Colonic mucosa (tissue), 4 donors: Measurements from ENCODE around the gene MTCP1. TPM values are rescaled to one million over a fixed set of nuclear protein-coding genes. Genes with fewer than 3 reads are reported as not detected.

Source experiments
- DNase-seq: peaks from one replicate; pipeline ENCODE4 v3.0.0-alpha.2; 2020
- H3K27ac ChIP-seq: fragments of 200-600 bp; one replicate; pipeline ENCODE4 v1.8.0; 2021
- H3K27me3 ChIP-seq: fragments of 200-600 bp; one replicate; pipeline ENCODE4 v1.8.0; 2021
- H3K36me3 ChIP-seq: fragments of 200-600 bp; one replicate; pipeline ENCODE4 v1.8.0; 2021
- H3K4me1 ChIP-seq: fragments of 200-600 bp; one replicate; pipeline ENCODE4 v1.8.0; 2021; ENCODE audit warnings: mild to moderate bottlenecking
- H3K4me3 ChIP-seq: fragments of 200-600 bp; one replicate; pipeline ENCODE4 v1.8.0; 2021
- H3K9ac ChIP-seq, 2 donors: one replicate each; pipeline ENCODE4 v1.7.0; 2013; ENCODE audit warnings: control low read depth in 2 of 2, low read depth in 2 of 2, low read length in 2 of 2
- H3K9me3 ChIP-seq: fragments of 200-600 bp; one replicate; pipeline ENCODE4 v1.8.0; 2021
- intact Hi-C: fragments of 100-400 bp; cut with DNase I; formaldehyde crosslinking; loops from one replicate; pipeline ENCODE4 v1.14.1; 2022
- total RNA-seq, 2 donors: library from RNA; stranded (reverse); fragmentation: NEBNext Ultra II Directional in 1 of 2; extraction: Animal tissue kit (Norgen Biotek cat#: 25700) in 1 of 2; gene quantifications; one replicate each; pipeline ENCODE4 v1.2.1, GENCODE V29; 2021
- TF ChIP-seq, protein P1 (sequence below): fragments of 200-600 bp; IDR thresholded peaks from one replicate; pipeline ENCODE4 v1.8.0; 2022; ENCODE audit warnings: antibody characterized with exemption, mild to moderate bottlenecking
- donor health status: healthy.
- donor health status: DM: no; HTN: no; CAD: no.
- donor health status: DM: no; HTN: no; CAD: no.

Gene MTCP1
- total RNA-seq, 2 donors from 2014 or later: 12.2 to 15.3 TPM

DNA sequence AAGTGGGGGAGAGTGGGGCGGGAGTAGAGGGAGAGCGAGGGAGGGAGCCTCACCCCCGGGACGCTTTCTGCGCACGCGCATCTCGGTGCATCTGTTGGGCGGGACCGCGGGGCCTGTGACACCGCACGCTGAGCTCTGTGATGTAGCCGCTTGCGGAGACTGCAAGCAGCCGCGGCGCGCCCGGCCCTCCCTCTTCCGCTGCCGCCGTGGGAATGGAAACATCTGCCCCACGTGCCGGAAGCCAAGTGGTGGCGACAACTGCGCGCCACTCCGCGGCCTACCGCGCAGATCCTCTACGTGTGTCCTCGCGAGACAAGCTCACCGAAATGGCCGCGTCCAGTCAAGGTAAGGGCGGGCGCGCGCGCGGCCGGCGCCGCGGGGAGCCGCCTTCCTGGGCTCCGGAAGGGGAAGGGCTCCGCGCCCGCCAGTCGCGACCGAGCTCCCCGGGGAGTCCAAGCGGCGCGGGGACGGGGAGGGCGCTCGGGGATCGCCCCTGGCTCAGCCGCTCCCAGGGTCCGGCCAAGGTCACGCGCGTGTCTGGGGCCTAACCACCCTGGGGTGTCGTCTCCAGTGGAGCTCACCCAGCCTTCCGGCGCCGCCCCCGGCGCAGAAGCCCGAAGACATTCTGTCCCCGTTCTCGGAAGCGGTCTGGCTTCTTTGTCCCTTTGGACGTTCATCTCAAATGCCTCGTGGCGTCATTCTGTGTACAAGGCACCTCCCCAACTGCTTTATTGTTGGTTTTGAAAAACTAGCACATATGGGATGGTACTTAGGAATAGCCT is 44.0 kb downstream of the MTCP1 start, which contains the start of gene FUNDC2:
TSS of gene FUNDC2 (plus strand) at position 118 of the 782 bp plus-strand sequence. CDS start at position 213, 95 bp downstream.
- Histone ChIP-seq H3K4me3 (peak within 1 kb of the TSS; percentile 43), H3K36me3 (no peaks in the 10 kb centered on the region), H3K27me3 (no peaks in the 10 kb centered on the region), H3K9me3 (no peaks in the 10 kb centered on the region), H3K27ac (peak within 1 kb of the TSS; percentile 96), H3K4me1 (peaks cover 4% of the 10 kb centered on the region), H3K9ac (peak within 1 kb of the TSS; percentile 65 to 83)
- intact Hi-C loops: no loop called here
- TF ChIP-seq, protein P1, sequence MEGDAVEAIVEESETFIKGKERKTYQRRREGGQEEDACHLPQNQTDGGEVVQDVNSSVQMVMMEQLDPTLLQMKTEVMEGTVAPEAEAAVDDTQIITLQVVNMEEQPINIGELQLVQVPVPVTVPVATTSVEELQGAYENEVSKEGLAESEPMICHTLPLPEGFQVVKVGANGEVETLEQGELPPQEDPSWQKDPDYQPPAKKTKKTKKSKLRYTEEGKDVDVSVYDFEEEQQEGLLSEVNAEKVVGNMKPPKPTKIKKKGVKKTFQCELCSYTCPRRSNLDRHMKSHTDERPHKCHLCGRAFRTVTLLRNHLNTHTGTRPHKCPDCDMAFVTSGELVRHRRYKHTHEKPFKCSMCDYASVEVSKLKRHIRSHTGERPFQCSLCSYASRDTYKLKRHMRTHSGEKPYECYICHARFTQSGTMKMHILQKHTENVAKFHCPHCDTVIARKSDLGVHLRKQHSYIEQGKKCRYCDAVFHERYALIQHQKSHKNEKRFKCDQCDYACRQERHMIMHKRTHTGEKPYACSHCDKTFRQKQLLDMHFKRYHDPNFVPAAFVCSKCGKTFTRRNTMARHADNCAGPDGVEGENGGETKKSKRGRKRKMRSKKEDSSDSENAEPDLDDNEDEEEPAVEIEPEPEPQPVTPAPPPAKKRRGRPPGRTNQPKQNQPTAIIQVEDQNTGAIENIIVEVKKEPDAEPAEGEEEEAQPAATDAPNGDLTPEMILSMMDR: no peak
- peak; percentile 92 for DNase-seq

DNA sequence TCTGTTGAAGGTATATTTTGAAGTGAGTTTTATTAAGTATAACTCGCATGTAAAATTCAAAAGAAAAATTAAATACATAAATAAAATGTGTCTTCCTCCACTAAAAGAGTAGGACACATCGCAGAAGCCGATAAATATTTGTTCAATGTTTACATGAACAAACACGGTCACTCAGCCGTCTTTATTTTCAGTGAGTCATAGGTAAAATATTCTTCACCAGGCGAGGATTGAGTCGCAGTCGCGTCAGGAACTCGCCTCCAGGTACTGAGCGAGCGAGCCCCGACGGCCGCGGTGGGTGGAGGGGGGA is 44.6 kb downstream of the MTCP1 start:
- TF ChIP-seq, protein P1: no peak
- Histone ChIP-seq H3K36me3 (no peaks in the 10 kb centered on the region), H3K4me3 (peak overlapping the region; percentile 43), H3K27me3 (no peaks in the 10 kb centered on the region), H3K9me3 (no peaks in the 10 kb centered on the region), H3K4me1 (peaks cover 4% of the 10 kb centered on the region), H3K9ac (no peak overlapping the region), H3K27ac (peak overlapping the region; percentile 96)
- no peak for DNase-seq
- intact Hi-C loops: no loop called here

DNA sequence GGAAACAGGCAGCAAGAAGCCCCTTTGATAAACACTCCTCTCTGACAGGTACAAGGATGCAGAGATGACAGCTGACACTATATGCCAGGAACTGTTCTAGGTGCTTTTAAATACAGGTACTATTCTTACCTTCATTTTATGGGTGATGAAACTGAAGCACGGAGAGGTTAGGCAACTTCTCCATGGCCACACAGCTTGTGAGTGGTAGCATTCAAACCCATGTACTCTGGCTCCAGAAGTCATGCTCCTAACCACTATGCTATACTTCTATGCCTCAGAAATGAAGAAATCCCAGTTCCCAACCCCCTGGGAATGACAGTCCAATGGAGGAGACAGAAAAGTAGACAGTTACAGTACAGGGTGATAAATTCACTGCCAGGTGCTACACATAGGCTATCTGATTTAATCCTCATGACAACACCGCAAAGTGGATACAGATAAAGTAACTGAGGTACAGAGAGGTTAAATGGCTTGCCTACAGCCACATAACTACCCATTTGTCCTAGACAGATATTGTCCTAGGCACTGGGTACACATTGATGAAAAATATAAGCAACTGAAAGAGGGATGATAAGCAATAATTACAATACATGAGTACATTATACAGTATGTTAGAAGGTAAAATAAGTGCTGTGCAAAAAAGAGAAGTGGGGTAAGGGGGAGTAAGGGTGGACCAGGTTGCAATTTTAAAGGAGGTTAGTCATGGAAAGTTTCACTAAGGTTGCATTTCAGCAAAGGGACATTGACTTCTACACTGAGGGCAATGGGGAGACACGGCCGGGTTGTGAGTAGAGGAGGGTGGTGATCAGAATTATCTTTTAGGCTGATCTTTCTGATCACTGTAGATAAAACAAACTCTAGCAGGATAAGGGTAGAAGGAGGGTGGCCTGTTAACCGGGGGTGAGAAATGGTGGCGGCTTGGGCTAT is 46.8 kb downstream of the MTCP1 start:
- Histone ChIP-seq H3K27ac (no peak overlapping the region), H3K4me1 (peaks cover 4% of the 10 kb centered on the region), H3K4me3 (no peak overlapping the region), H3K9me3 (no peaks in the 10 kb centered on the region), H3K27me3 (no peaks in the 10 kb centered on the region), H3K9ac (no peak overlapping the region), H3K36me3 (no peaks in the 10 kb centered on the region)
- TF ChIP-seq, protein P1: no peak
- intact Hi-C loops: no loop called here
- no peak for DNase-seq

DNA sequence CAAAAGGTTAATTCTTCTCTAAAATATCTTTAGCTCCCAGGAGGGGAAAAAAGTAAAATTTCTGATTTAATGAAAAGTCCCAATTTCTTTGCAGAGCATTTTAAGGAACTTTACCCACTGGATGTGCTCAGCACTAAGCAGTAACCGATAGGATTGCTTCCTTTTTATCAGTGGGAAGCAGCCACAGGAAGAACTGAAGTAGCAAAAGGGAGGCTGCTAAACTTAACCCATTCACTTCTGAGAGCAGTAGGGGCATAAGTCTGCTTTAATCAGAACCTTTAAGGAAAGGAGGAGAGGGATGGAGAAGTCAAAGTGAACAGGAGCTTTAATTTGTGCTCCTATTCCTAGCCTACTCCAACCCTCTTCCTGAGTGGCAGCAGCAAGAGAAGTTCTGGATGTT is 48.4 kb downstream of the MTCP1 start, which contains the start of gene F8:
TSS of gene F8 (minus strand) at position 139 of the 400 bp plus-strand sequence. CDS start 171 bp downstream, outside the sequence.
- Histone ChIP-seq H3K27me3 (no peaks in the 10 kb centered on the region), H3K4me3 (no peak within 1 kb of the TSS), H3K4me1 (no peaks in the 10 kb centered on the region), H3K36me3 (no peaks in the 10 kb centered on the region), H3K9me3 (no peaks in the 10 kb centered on the region), H3K9ac (no peak within 1 kb of the TSS), H3K27ac (no peak within 1 kb of the TSS)
- no peak for DNase-seq
- intact Hi-C loops: no loop called here
- TF ChIP-seq, protein P1: no peak

DNA sequence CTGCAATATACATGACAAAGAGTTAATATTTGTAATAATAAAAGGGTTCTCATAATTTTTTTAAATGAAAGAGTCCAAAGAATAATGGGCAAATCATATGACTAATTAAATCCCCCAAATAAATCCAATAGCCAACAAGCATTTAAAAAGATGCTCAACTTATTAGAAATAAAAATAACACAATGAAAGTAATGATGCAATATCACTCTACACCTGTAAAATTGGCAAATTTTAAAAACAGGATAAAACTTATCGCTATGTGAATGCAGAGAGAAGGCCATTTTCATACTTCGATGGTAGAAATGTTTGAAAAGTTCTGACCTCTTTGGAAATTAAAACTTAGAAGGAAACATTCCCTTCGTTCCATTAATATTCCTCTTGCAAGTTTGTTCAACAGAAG is 50.3 kb downstream of the MTCP1 start:
- Histone ChIP-seq H3K27ac (no peak overlapping the region), H3K9ac (no peak overlapping the region), H3K36me3 (no peaks in the 10 kb centered on the region), H3K27me3 (no peaks in the 10 kb centered on the region), H3K9me3 (no peaks in the 10 kb centered on the region), H3K4me1 (no peaks in the 10 kb centered on the region), H3K4me3 (no peak overlapping the region)
- intact Hi-C loops: no loop called here
- TF ChIP-seq, protein P1: no peak
- DNase-seq: no peak

Other genes with a start within 250 kb of the MTCP1 start
- not detected for gene SMIM9, start 236.5 kb downstream of the MTCP1 start, total RNA-seq
- 10 to 100 TPM; 32.8 to 39.2 TPM for gene F8A1, start 184.8 kb downstream of the MTCP1 start, total RNA-seq
- 1 to 10 TPM; 2.3 to 3.5 TPM for gene F8, start 48.4 kb downstream of the MTCP1 start, total RNA-seq
- 10 to 100 TPM; 54.7 to 57.2 TPM for gene FUNDC2, start 44.3 kb downstream of the MTCP1 start, total RNA-seq
- gene CMC4, start within 50 bp of the MTCP1 start, total RNA-seq: 1 to 10 TPM; 5.6 to 6.6 TPM
- 10 to 100 TPM; 45.6 to 45.9 TPM for gene BRCC3, start 372 bp upstream of the MTCP1 start, total RNA-seq
- 10 to 100 TPM; 39.3 to 54.3 TPM for gene VBP1, start 145.3 kb upstream of the MTCP1 start, total RNA-seq
- under 1 TPM; 0.13 to 0.17 TPM for gene RAB39B, start 193.4 kb upstream of the MTCP1 start, total RNA-seq